PC-3 (cell line): ENCODE data around the gene TYROBP. TPM values are rescaled to one million over a fixed set of nuclear protein-coding genes. Genes with fewer than 3 reads are reported as not detected.

Experiments used
- ATAC-seq: fragments of 200-7000 bp; cut with Tn5 transposase; 2 replicates; pipeline ENCODE4 v1.9.1; 2020; ENCODE audit warnings: mild to moderate bottlenecking, moderate library complexity
- BruUV-seq: library from RNA; stranded (reverse); fragments of 400-500 nt; replicated peaks from 2 replicates; lab custom pipeline; 2021; lab: Mats Ljungman, UMichigan
- CTCF ChIA-PET: fragments of 300-600 bp; sonication (Branson Sonifier 250); formaldehyde crosslinking; loops from one replicate; lab custom pipeline; 2022; ENCODE audit warnings: antibody characterized with exemption; lab: Charles Lee
- POLR2A ChIA-PET: fragments of 300-600 bp; sonication (Branson Sonifier 250); formaldehyde crosslinking; loops from one replicate; lab custom pipeline; 2022; ENCODE audit warnings: antibody characterized with exemption; ENCODE audit not compliant: unreplicated experiment; lab: Charles Lee
- DNase-seq: peaks from one replicate; pipeline ENCODE4 v3.0.0-alpha.2; 2015
- H2AFZ ChIP-seq: fragments of 300-600 bp; sonication (generic); 2 replicates; pipeline ENCODE4 v1.6.0; 2016; ENCODE audit warnings: antibody characterized with exemption, low read length
- H3F3A ChIP-seq: fragments of 300-600 bp; sonication (generic); one replicate; pipeline ENCODE4 v1.6.0; 2017; ENCODE audit warnings: antibody characterized with exemption, low read length, control low read depth, mild to moderate bottlenecking; ENCODE audit not compliant: unreplicated experiment
- H3K27ac ChIP-seq: fragments of 300-600 bp; sonication (generic); 2 replicates; pipeline ENCODE4 v1.5.1; 2016; ENCODE audit warnings: mild to moderate bottlenecking, low read length
- H3K27me3 ChIP-seq: fragments of 300-600 bp; sonication (generic); 2 replicates; pipeline ENCODE4 v1.6.1; 2016; ENCODE audit warnings: low read length, mixed read lengths
- H3K36me3 ChIP-seq: fragments of 300-600 bp; sonication (generic); 2 replicates; pipeline ENCODE4 v1.6.1; 2016; ENCODE audit warnings: low read depth, mixed run types, low read length, mixed read lengths
- H3K4me1 ChIP-seq: fragments of 300-600 bp; sonication (generic); 2 replicates; pipeline ENCODE4 v1.5.1; 2016; ENCODE audit warnings: low read length; ENCODE audit not compliant: insufficient read depth
- H3K4me2 ChIP-seq: fragments of 300-600 bp; sonication (generic); 2 replicates; pipeline ENCODE4 v1.6.0; 2016; ENCODE audit warnings: low read length
- H3K4me3 ChIP-seq: fragments of 300-600 bp; sonication (generic); 2 replicates; pipeline ENCODE4 v1.5.1; 2016; ENCODE audit warnings: mild to moderate bottlenecking, low read length, mixed read lengths
- H3K79me2 ChIP-seq: fragments of 300-600 bp; sonication (generic); 2 replicates; pipeline ENCODE4 v1.6.1; 2017; ENCODE audit warnings: low read length, mixed read lengths
- H3K9ac ChIP-seq: fragments of 300-600 bp; sonication (generic); 2 replicates; pipeline ENCODE4 v1.6.0; 2016; ENCODE audit warnings: mild to moderate bottlenecking, low read length
- H3K9me2 ChIP-seq: fragments of 300-600 bp; sonication (generic); replicated peaks from 2 replicates; pipeline ENCODE4 v1.6.1; 2016; ENCODE audit warnings: mixed run types, low read length, mixed read lengths
- H3K9me3 ChIP-seq: fragments of 300-600 bp; sonication (generic); 2 replicates; pipeline ENCODE4 v1.6.1; 2016; ENCODE audit warnings: low read length, mixed read lengths
- H4K20me1 ChIP-seq: fragments of 300-600 bp; sonication (generic); 2 replicates; pipeline ENCODE4 v1.6.1; 2016; ENCODE audit warnings: low read length, mixed read lengths
- CTCF ChIP-seq: fragments of 300-600 bp; sonication (generic); conservative IDR thresholded peaks from 2 replicates; pipeline ENCODE4 v1.5.1; 2017; ENCODE audit warnings: antibody characterized with exemption, low read depth, mild to moderate bottlenecking, low read length
- EZH2 ChIP-seq: fragments of 300-600 bp; sonication (generic); IDR thresholded peaks from one replicate; pipeline ENCODE4 v1.6.1; 2017; ENCODE audit warnings: antibody characterized with exemption, mild to moderate bottlenecking, low read length; ENCODE audit not compliant: unreplicated experiment
- EZH2phosphoT487 ChIP-seq: fragments of 300-600 bp; sonication (generic); IDR thresholded peaks from 2 replicates; pipeline ENCODE4 v1.6.1; 2018; ENCODE audit warnings: mild to moderate bottlenecking, antibody characterized with exemption, low read length, borderline replicate concordance
- intact Hi-C: fragments of 100-400 bp; cut with micrococcal nuclease; formaldehyde crosslinking; loops from 2 replicates; pipeline ENCODE4 v1.9.0; 2023
- total RNA-seq: library from RNA; depleted of rRNA; stranded (reverse); fragments of >200 nt; gene quantifications from 2 replicates; pipeline ENCODE4 v1.2.3, GENCODE V29; 2014

Gene TYROBP
- total RNA-seq, 1 experiment from 2014 or later: not detected

GRCh38 chr19:35890113-35890650, 17.9 kb downstream of the TYROBP start:
- Histone ChIP-seq H3K9me2 (no peaks in the 10 kb centered on the region), H3K36me3 (peaks cover 6% of the 10 kb centered on the region; the same call in 1 of the 2 replicates), H3K79me2 (no peaks in the 10 kb centered on the region), H3K9ac (no peak overlapping the region), H3K27ac (no peak overlapping the region), H3K4me3 (no peak overlapping the region), H3K4me2 (no peak overlapping the region), H2AFZ (no peak overlapping the region), H3F3A (no peaks in the 10 kb centered on the region), H4K20me1 (no peaks in the 10 kb centered on the region), H3K9me3 (no peaks in the 10 kb centered on the region), H3K27me3 (no peaks in the 10 kb centered on the region), H3K4me1 (no peaks in the 10 kb centered on the region)
- ATAC-seq: no peak
- intact Hi-C loops: no loop called here
- no TSS peak for BruUV-seq
- POLR2A ChIA-PET: no interaction called here
- TF ChIP-seq CTCF: no peak
- TF ChIP-seq EZH2: no peak
- no peak for TF ChIP-seq EZH2phosphoT487
- CTCF ChIA-PET: no interaction called here
- DNase-seq: no peak

GRCh38 chr19:35889370-35890112, 18.6 kb downstream of the TYROBP start:
- H3K9me2 ChIP-seq: no peaks in the 10 kb centered on the region
- DNase-seq (no peak), ATAC-seq (no peak)
- H3K79me2 ChIP-seq: no peaks in the 10 kb centered on the region
- H3K4me3 ChIP-seq: no peak overlapping the region
- H3K4me2 ChIP-seq: no peak overlapping the region
- H3K27ac ChIP-seq: no peak overlapping the region
- no peaks in the 10 kb centered on the region for H3K9me3 ChIP-seq
- no peaks in the 10 kb centered on the region for H3F3A ChIP-seq
- intact Hi-C loops: no loop called here
- TF ChIP-seq EZH2 (no peak), CTCF (no peak), EZH2phosphoT487 (no peak)
- POLR2A ChIA-PET: no interaction called here
- no TSS peak for BruUV-seq
- H3K27me3 ChIP-seq: no peaks in the 10 kb centered on the region
- no peaks in the 10 kb centered on the region for H4K20me1 ChIP-seq
- no peaks in the 10 kb centered on the region for H3K4me1 ChIP-seq
- H3K36me3 ChIP-seq: peaks cover 6% of the 10 kb centered on the region; the same call in 1 of the 2 replicates
- H3K9ac ChIP-seq: no peak overlapping the region
- no peak overlapping the region for H2AFZ ChIP-seq
- CTCF ChIA-PET: no interaction called here

- CTCF ChIA-PET: interaction anchor here (0.6 kb wide), 1 partner anchor 38 kb away, joined by 6 read pairs; no protein-coding TSS in a partner anchor
- ATAC-seq (no peak), DNase-seq (no peak)
- BruUV-seq: no TSS peak
- Histone ChIP-seq H3K27me3 (no peaks in the 10 kb centered on the region), H4K20me1 (no peaks in the 10 kb centered on the region), H3K4me1 (no peaks in the 10 kb centered on the region), H3K9me3 (no peaks in the 10 kb centered on the region), H3K9ac (no peak overlapping the region), H3K4me2 (no peak overlapping the region), H2AFZ (no peak overlapping the region), H3F3A (no peaks in the 10 kb centered on the region), H3K9me2 (no peaks in the 10 kb centered on the region), H3K36me3 (peaks cover 6% of the 10 kb centered on the region; the same call in 1 of the 2 replicates), H3K27ac (no peak overlapping the region), H3K4me3 (no peak overlapping the region), H3K79me2 (no peaks in the 10 kb centered on the region)
- TF ChIP-seq EZH2 (no peak), CTCF (no peak), EZH2phosphoT487 (no peak)
- intact Hi-C loops: no loop called here
- POLR2A ChIA-PET: no interaction called here
Observed at GRCh38 chr19:35888398-35888797, 19.7 kb downstream of the TYROBP start.
